ENCODE results near the gene THAP8. TPM values are rescaled to one million over a fixed set of nuclear protein-coding genes. Genes with fewer than 3 reads are reported as not detected.

Gene THAP8
- total RNA-seq, 6 experiments from 2014 or later = 5.2 to 6.4 (median 5.5) TPM

DNA sequence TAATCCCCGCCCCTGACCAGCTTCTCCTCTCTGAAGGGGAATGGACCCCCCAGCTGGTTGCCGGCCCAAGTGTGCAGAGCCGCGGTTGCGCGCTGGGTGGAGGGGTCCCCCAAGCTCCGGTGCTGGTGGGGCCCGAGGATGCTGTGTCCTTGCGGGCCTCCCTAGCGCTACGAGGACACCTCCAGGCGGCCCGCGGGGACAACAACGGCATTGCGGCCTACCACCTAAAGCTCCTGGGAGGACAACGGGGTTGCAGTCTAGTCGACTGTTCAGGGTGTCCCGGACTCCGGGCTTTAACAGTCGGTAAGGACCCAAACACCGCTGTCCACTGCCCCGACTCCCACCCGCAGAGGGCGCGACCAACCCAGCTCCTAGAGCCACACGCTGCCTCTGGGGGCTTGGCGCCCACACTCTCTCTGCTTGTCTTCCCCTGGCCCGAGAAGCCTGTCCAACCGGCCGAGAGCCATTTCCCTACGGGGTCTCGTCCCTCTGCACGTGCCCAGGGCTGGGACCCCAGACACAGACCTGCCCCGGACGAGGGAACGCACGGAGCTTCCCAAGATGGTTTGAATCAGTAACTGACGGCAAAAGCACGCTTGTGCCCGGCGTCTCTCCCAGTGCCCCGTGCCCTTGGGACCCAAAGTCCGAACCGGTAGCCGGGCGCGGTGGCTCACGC is 60.0 kb downstream of the THAP8 start:
- Mint-ChIP-seq H3K27ac (peak overlapping the region; percentile 18; the same call in 1 of the 2 replicates), H3K27me3 (ENCODE audit: insufficient read depth) (peaks cover 13% of the 10 kb centered on the region), H3K4me3 (peak overlapping the region; percentile 47; the same call in 1 of the 2 replicates), H3K9me3 (0 out of 2 replicates have a peak, but pooled peaks cover 2% of the 10 kb centered on the region), H3K4me1 (ENCODE audit: low read depth) (peaks cover 29% of the 10 kb centered on the region), H3K36me3 (ENCODE audit: low read depth) (peaks cover 4% of the 10 kb centered on the region; the same call in 1 of the 2 replicates)
- TF ChIP-seq, protein P1, sequence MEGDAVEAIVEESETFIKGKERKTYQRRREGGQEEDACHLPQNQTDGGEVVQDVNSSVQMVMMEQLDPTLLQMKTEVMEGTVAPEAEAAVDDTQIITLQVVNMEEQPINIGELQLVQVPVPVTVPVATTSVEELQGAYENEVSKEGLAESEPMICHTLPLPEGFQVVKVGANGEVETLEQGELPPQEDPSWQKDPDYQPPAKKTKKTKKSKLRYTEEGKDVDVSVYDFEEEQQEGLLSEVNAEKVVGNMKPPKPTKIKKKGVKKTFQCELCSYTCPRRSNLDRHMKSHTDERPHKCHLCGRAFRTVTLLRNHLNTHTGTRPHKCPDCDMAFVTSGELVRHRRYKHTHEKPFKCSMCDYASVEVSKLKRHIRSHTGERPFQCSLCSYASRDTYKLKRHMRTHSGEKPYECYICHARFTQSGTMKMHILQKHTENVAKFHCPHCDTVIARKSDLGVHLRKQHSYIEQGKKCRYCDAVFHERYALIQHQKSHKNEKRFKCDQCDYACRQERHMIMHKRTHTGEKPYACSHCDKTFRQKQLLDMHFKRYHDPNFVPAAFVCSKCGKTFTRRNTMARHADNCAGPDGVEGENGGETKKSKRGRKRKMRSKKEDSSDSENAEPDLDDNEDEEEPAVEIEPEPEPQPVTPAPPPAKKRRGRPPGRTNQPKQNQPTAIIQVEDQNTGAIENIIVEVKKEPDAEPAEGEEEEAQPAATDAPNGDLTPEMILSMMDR (IDR thresholded peaks at IDR 0.05) = no peak
- no peak for DNase-seq

DNA sequence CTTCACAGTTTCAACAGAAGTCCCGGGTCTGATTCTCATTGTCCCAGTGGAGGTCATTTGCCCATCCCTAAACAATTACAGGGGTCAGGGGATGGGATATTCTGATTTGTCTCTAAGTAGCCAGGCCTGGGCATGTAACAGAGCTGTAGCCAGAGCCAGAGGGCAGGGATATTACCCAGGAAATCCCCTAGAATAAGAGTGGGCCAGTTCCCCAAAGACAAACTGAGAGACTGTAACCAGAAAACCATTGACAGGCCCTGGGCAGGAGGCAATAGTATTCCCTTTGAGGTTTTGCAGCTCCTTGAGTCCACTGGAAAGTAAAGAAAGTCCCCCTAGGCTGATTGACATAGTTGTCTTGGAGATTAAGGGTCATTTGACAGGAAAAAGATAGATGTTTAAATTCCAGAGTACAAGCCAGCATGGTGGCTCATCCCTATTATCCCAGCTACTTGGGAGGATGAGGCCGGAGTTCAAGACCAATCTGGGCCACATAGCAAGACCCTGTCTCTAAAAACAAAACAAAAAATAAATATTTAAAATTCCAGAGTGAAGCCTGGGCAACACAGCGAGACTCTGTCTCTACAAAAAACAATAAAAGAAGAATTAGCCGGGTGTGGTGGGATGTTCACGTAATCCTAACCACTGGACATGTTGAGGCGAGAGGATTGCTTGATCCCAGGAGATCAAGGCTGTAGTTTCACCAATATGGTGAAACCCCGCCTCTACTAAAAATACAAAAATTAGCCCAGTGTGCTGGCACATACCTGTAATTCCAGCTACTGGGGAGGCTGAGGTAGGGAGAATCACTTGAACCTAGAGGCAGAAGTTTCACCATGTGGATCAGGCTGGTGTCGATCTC is 60.9 kb downstream of the THAP8 start:
- DNase-seq = no peak
- no peak overlapping the region for H3K27ac Mint-ChIP-seq
- H3K9me3 Mint-ChIP-seq = 0 out of 2 replicates have a peak, but pooled peaks cover 4% of the 10 kb centered on the region
- peaks cover 23% of the 10 kb centered on the region for H3K27me3 Mint-ChIP-seq (ENCODE audit: insufficient read depth)
- no peak overlapping the region for H3K4me3 Mint-ChIP-seq
- peaks cover 4% of the 10 kb centered on the region; the same call in 1 of the 2 replicates for H3K36me3 Mint-ChIP-seq (ENCODE audit: low read depth)
- TF ChIP-seq, protein P1 (IDR thresholded peaks at IDR 0.05) = no peak
- H3K4me1 Mint-ChIP-seq (ENCODE audit: low read depth) = peaks cover 27% of the 10 kb centered on the region

DNA sequence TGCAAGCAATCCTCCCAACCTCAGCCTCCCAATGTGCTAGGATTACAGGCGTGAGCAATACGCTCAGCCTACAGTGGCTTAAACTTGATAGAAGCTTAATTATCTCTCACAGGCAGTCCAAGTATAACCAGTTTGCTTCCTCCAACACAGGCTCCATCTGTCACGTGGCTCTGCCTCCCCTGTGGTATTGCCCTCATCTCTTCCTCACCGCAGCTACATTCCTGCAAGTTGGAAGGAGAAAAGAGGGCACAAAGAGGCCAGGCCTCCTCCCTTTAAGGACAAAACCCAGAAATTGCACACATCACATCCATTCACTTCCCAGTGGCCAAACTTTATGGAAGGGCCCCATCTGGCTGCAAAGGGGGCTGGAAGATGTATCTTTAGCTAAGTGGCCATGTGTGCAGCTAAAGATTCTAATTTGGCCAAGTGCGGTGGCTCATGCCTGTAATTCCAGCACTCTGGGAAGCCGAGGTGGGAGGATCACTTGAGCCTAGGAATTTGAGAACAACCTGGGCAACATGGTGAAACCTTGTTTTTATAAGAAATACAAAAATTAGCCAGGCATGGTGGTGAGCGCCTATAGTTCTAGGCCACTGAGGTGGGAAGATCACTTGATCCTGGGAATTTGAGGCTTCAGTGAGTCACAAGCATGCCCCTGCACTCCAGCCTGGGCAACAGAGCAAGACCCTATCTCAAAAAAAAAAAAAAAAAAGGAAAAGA is 62.2 kb downstream of the THAP8 start:
- Mint-ChIP-seq H3K4me1 (ENCODE audit: low read depth) (peaks cover 19% of the 10 kb centered on the region), H3K27me3 (ENCODE audit: insufficient read depth) (peaks cover 30% of the 10 kb centered on the region), H3K27ac (no peak overlapping the region), H3K36me3 (ENCODE audit: low read depth) (peaks cover 4% of the 10 kb centered on the region; the same call in 1 of the 2 replicates), H3K9me3 (0 out of 2 replicates have a peak, but pooled peaks cover 4% of the 10 kb centered on the region), H3K4me3 (no peak overlapping the region)
- no peak for DNase-seq
- TF ChIP-seq, protein P1 (IDR thresholded peaks at IDR 0.05) = no peak

DNA sequence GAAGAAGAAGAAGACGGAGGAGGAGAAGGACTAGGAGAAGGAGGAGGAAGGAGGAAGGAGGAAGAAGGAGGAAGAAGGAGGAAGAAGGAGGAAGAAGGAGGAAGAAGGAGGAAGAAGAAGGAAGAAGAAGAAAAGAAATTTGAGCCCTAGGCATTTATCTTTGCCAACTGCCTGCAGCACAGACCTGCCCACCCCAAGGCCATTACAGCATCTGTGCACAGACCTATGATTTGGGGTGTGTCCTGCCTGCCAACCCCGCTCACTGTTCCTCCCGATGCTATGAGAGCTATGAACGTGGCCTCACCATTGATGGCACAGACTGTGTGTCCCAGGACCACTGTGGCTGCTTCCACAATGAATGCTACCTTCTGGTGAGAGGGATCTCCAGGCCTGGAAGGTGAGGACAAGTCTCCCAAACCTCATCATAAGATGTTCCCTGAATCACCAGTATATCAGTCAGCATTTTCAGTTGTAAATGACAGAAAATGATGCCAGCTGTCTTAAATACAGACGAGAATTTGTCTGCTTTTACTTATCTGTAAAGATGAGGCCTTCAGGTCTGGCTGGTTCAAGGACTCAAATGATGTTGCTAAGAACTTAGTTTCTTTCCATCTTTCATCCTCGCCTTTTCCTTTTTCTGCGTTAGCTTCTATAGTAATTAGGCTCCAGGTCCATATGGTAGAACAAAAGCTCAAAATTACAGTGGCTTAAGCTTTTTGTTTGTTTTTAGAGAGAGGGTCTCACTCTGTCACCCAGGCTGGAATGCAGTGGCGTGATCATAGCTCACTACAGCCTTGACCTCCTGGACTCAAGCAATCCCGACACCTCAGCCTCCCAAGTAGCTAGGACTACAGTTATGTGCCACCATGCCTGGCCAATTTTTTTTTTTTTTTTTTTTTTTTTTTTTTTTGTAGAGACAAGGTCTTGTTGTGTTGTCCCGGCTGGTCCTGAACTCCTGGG is 63.0 kb downstream of the THAP8 start:
- Mint-ChIP-seq H3K36me3 (ENCODE audit: low read depth) (no peaks in the 10 kb centered on the region), H3K4me3 (no peak overlapping the region), H3K27me3 (ENCODE audit: insufficient read depth) (peaks cover 29% of the 10 kb centered on the region), H3K27ac (no peak overlapping the region), H3K4me1 (ENCODE audit: low read depth) (peaks cover 10% of the 10 kb centered on the region), H3K9me3 (0 out of 2 replicates have a peak, but pooled peaks cover 4% of the 10 kb centered on the region)
- TF ChIP-seq, protein P1 (IDR thresholded peaks at IDR 0.05) = no peak
- DNase-seq = no peak

Data from HFFc6 (cell line).